Body of pancreas (tissue), 4 donors: ENCODE data around the gene FN3K. TPM values are rescaled to one million over a fixed set of nuclear protein-coding genes. Genes with fewer than 3 reads are reported as not detected.
A peak's percentile ranks its signal among the peaks of the same experiment; 100 is the strongest.
"Not testable (repeated sequence)": the region's sequence is repeated elsewhere in the genome, so short reads cannot be mapped to it uniquely, and the experiment has no call there.

ENCODE experiments used
- ATAC-seq: fragments of 150-250 bp; one replicate; pipeline ENCODE4 v1.9.1; 2016
- DNase-seq, 4 donors: peaks; one replicate each; pipeline ENCODE4 v3.0.0-alpha.2; 2019
- H3K27ac ChIP-seq, 4 donors: fragments of 200-600 bp; sonication (generic); 1 replicate in 3 of 4; 2 replicates in 1 of 4; pipeline versions ENCODE4 v1.5.1 to v1.6.1; 2016 to 2019; ENCODE audit warnings: mild to moderate bottlenecking in 1 of 4, mixed read lengths in 1 of 4, moderate library complexity in 1 of 4
- H3K27me3 ChIP-seq, 2 donors: fragments of 200-600 bp; sonication (generic); one replicate each; pipeline ENCODE4 v1.6.0; 2016; ENCODE audit warnings: mild to moderate bottlenecking in 1 of 2
- H3K36me3 ChIP-seq, 2 donors: fragments of 200-600 bp; sonication (generic); replicated peaks in 1 of 2; 2 replicates each; pipeline ENCODE4 v1.5.1; 2016; ENCODE audit warnings: low read depth in 2 of 2; ENCODE audit not compliant: insufficient read depth in 1 of 2
- H3K4me1 ChIP-seq: fragments of 200-600 bp; sonication (generic); one replicate; pipeline ENCODE4 v1.6.0; 2016
- H3K4me3 ChIP-seq, 2 donors: fragments of 200-600 bp; sonication (generic); 1 replicate in 1 of 2; 2 replicates in 1 of 2; pipeline ENCODE4 v1.5.1; 2016 to 2019
- H3K9me3 ChIP-seq, 3 donors: fragments of 200-600 bp; sonication (generic); 1 replicate in 2 of 3; 2 replicates in 1 of 3; pipeline ENCODE4 v1.5.1; 2016
- CTCF ChIP-seq, 7 experiments: fragments of 450-650 bp in 4 of 7; fragments of 200-600 bp in 3 of 7; sonication (generic) in 3 of 7; IDR thresholded peaks; one replicate each; pipeline ENCODE4 v1.5.1; 2016 to 2019; ENCODE audit warnings: antibody characterized with exemption in 7 of 7
- POLR2A ChIP-seq, 3 donors: fragments of 450-650 bp; IDR thresholded peaks; one replicate each; pipeline ENCODE4 v1.6.1; 2016; ENCODE audit warnings: antibody characterized with exemption in 3 of 3, mild to moderate bottlenecking in 2 of 3
- WGBS, 2 donors: methylation state at CpG; one replicate each; pipeline ENCODE4 v1.1.5; 2017; 5-methylcytosine and 5-hydroxymethylcytosine counted together
- intact Hi-C: fragments of 100-400 bp; cut with DNase I; formaldehyde crosslinking; loops from one replicate; pipeline ENCODE4 v1.15.1; 2023
- total RNA-seq, 2 donors: library from RNA; depleted of rRNA; stranded (reverse); fragments of >200 nt; gene quantifications; one replicate each; pipeline ENCODE4 v1.1.0, GENCODE V29; 2016

The FN3K gene
- total RNA-seq, 2 donors from 2014 or later = 15.2 to 29.1 TPM

- no peak for ATAC-seq
- no peaks in the 10 kb centered on the region for H3K27me3 ChIP-seq
- no peaks in the 10 kb centered on the region for H3K9me3 ChIP-seq
- 88 to 89% methylated on average over 13 of the region's 13 CpGs for WGBS, 2 donors
- no peak for DNase-seq
- TF ChIP-seq POLR2A (IDR thresholded peaks at IDR 0.05) (no peak), CTCF (IDR thresholded peaks at IDR 0.05) (no peak)
- H3K36me3 ChIP-seq = no peaks in the 10 kb centered on the region
- peaks cover 8% of the 10 kb centered on the region for H3K4me1 ChIP-seq
- intact Hi-C loops = loop anchor here (5.0 kb wide), 2 partner anchors 109 to 424 kb away; no protein-coding TSS in a partner anchor
- no peak overlapping the region for H3K27ac ChIP-seq
- H3K4me3 ChIP-seq = no peak overlapping the region
Observed at GRCh38 chr17:82776454-82776853, 41.0 kb downstream of the FN3K start.

DNA sequence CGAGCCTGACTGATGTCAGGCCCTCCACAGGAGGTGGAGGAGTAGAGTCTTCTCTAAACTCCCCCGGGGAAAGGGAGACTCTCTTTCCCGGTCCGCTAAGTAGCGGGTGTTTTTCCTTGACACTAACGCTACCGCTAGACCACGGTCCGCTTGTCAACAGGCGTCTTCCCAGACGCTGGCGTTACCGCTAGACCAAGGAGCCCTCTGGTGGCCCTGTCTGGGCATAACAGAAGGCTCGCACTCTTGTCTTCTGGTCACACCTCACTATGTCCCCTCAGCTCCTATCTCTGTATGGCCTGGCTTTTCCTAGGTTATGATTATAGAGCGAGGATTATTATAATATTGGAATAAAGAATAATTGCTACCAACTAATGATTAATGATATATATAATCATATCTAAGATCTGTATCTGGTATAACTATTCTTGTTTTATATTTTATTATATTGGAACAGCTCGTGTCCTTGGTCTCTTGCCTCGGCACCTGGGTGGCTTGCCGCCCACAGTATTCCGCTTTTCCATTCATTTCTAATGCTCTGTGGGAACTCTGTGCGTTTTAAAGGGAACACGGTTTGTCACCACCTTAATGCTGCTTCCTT lies 42.5 kb downstream of the FN3K start:
- intact Hi-C loops = loop anchor here (5.0 kb wide), 2 partner anchors 111 to 426 kb away; no protein-coding TSS in a partner anchor

GRCh38 chr17:82779541-82779940 lies 44.1 kb downstream of the FN3K start:
- no peak for ATAC-seq
- WGBS, 2 donors = 86 to 94% methylated on average over 13 to 15 of the region's 23 CpGs
- TF ChIP-seq POLR2A (IDR thresholded peaks at IDR 0.05) (no peak), CTCF (IDR thresholded peaks at IDR 0.05) (no peak)

More for the DNA sequence above, 42.5 kb downstream of the FN3K start:
- H3K36me3 ChIP-seq, H3K27me3 ChIP-seq, H3K4me1 ChIP-seq, ATAC-seq, H3K27ac ChIP-seq, H3K9me3 ChIP-seq, H3K4me3 ChIP-seq: not testable (repeated sequence)
- peak in 6 of 7 experiments; percentile 24 to 46 (median 34) for TF ChIP-seq CTCF (IDR thresholded peaks at IDR 0.05)
- peak in 2 of 4 donors; percentile 27 to 37 for DNase-seq
- 64 to 75% methylated on average over 21 of the region's 21 CpGs for WGBS, 2 donors

DNA sequence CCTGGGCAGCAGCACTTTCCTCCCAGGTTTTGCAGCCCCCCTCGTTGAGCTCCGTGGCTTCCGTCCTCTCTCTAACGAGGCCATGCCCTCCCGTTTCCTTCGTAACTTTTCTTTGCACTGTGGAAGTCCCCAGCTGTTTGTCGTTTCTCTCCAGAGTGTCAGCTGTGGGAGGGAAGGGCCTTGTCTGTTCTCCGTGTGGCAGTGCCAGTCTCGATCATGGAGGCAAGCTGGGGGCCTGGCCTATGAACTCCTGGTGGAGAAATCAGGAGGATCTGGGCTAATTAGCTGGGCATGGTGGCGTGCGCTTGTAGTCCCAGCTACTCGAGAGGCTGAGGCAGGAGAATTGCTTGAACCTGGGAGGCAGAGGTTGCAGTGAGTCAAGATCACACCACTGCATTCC lies 44.8 kb downstream of the FN3K start:
- WGBS, 2 donors = 78 to 90% methylated on average over 12 of the region's 12 CpGs
- Histone ChIP-seq H3K36me3 (peaks cover 0 to 3% of the 10 kb centered on the region in 2 donors), H3K9me3 (no peaks in the 10 kb centered on the region), H3K27me3 (no peaks in the 10 kb centered on the region), H3K27ac (no peak overlapping the region), H3K4me1 (peaks cover 1% of the 10 kb centered on the region), H3K4me3 (no peak overlapping the region)
- intact Hi-C loops = loop anchor here (10.0 kb wide), 1 partner anchor 135 kb away; no protein-coding TSS in a partner anchor
- ATAC-seq (no peak), DNase-seq (no peak)
- no peak for TF ChIP-seq POLR2A (IDR thresholded peaks at IDR 0.05)
- TF ChIP-seq CTCF (IDR thresholded peaks at IDR 0.05) = no peak

More at GRCh38 chr17:82779541-82779940, 44.1 kb downstream of the FN3K start:
- Histone ChIP-seq H3K4me3 (no peak overlapping the region), H3K27me3 (no peaks in the 10 kb centered on the region), H3K4me1 (peaks cover 8% of the 10 kb centered on the region), H3K27ac (no peak overlapping the region), H3K36me3 (peaks cover 0 to 3% of the 10 kb centered on the region in 2 donors), H3K9me3 (no peaks in the 10 kb centered on the region)
- intact Hi-C loops = loop anchor here (5.0 kb wide), 2 partner anchors 112 to 427 kb away; no protein-coding TSS in a partner anchor
- DNase-seq = no peak
